SU-DHL-6 (cell line): ENCODE measurements around the gene FBXW2.

Experiments used
- H2AFZ ChIP-seq: fragments of 200-600 bp; sonication (generic); 2 replicates; pipeline ENCODE4 v1.6.1; 2014; ENCODE audit warnings: low read depth, mild to moderate bottlenecking, moderate library complexity, mixed read lengths, antibody characterized with exemption, low read length; ENCODE audit not compliant: severe bottlenecking
- H3F3A ChIP-seq: fragments of 200-600 bp; shearing (Covaris generic); 2 replicates; pipeline ENCODE4 v1.6.0; 2016; ENCODE audit warnings: antibody characterized with exemption, mild to moderate bottlenecking; ENCODE audit not compliant: insufficient read depth
- H3K27ac ChIP-seq: fragments of 200-600 bp; sonication (generic); 2 replicates; pipeline ENCODE4 v1.5.1; 2016; ENCODE audit warnings: low read depth, mild to moderate bottlenecking, low read length, moderate library complexity, mixed read lengths
- H3K27me3 ChIP-seq: fragments of 200-600 bp; sonication (generic), shearing (Covaris generic); 2 replicates; pipeline ENCODE4 v1.6.0; 2014; ENCODE audit warnings: mild to moderate bottlenecking, low read length
- H3K36me3 ChIP-seq: fragments of 200-600 bp; sonication (generic); 2 replicates; pipeline ENCODE4 v1.6.1; 2014; ENCODE audit warnings: mild to moderate bottlenecking, low read length, mixed read lengths
- H3K4me2 ChIP-seq: fragments of 300-600, 200-600 bp; shearing (Covaris generic), sonication (generic); 2 replicates; pipeline ENCODE4 v1.6.0; 2014; ENCODE audit warnings: low read length, low read depth, mild to moderate bottlenecking; ENCODE audit not compliant: poor library complexity, severe bottlenecking
- H3K4me3 ChIP-seq: fragments of 200-600 bp; sonication (generic); 2 replicates; pipeline ENCODE4 v1.5.1; 2014; ENCODE audit warnings: antibody characterized with exemption, low read length, mild to moderate bottlenecking, mixed read lengths; ENCODE audit not compliant: insufficient read depth, poor library complexity, severe bottlenecking
- H3K79me2 ChIP-seq: fragments of 200-600 bp; sonication (generic); 2 replicates; pipeline ENCODE4 v1.6.1; 2014; ENCODE audit warnings: mild to moderate bottlenecking, low read length, moderate library complexity; ENCODE audit not compliant: insufficient read depth
- H3K9ac ChIP-seq: fragments of 200-600 bp; sonication (generic); 2 replicates; pipeline ENCODE4 v1.7.0; 2014; ENCODE audit warnings: mild to moderate bottlenecking, low read length
- H3K9me2 ChIP-seq: fragments of 200-600 bp; sonication (generic); replicated peaks from 2 replicates; pipeline ENCODE4 v1.6.1; 2014; ENCODE audit warnings: low read length; ENCODE audit not compliant: insufficient read depth
- H3K9me3 ChIP-seq: fragments of 200-600 bp; sonication (generic); 2 replicates; pipeline ENCODE4 v1.6.1; 2014; ENCODE audit warnings: low read length, mixed read lengths; ENCODE audit not compliant: insufficient read depth
- H4K20me1 ChIP-seq: fragments of 200-600 bp; sonication (generic); 2 replicates; pipeline ENCODE4 v1.6.1; 2014; ENCODE audit warnings: low read depth, mild to moderate bottlenecking, antibody characterized with exemption, low read length, moderate library complexity, mixed read lengths
- CTCF ChIP-seq: fragments of 200-600 bp; sonication (generic); IDR thresholded peaks from one replicate; pipeline ENCODE4 v1.5.1; 2017; ENCODE audit warnings: antibody characterized with exemption, mild to moderate bottlenecking, low read length, moderate library complexity; ENCODE audit not compliant: insufficient read depth, poor library complexity, severe bottlenecking
- EZH2phosphoT487 ChIP-seq: fragments of 200-600 bp; sonication (generic), shearing (Covaris generic); conservative IDR thresholded peaks from 2 replicates; pipeline ENCODE4 v1.6.1; 2018; ENCODE audit warnings: mild to moderate bottlenecking, antibody characterized with exemption, low read length, moderate library complexity, mixed read lengths

FBXW2 gene

GRCh38 chr9:120777229-120777628, 16.0 kb downstream of the FBXW2 start:
- Histone ChIP-seq H3K4me2 (no peak overlapping the region), H3K9me3 (no peaks in the 10 kb centered on the region), H3K79me2 (peaks cover 9% of the 10 kb centered on the region; the same call in 1 of the 2 replicates), H3F3A (no peaks in the 10 kb centered on the region), H3K9me2 (no peaks in the 10 kb centered on the region), H2AFZ (no peak overlapping the region), H3K9ac (no peak overlapping the region), H3K27ac (no peak overlapping the region), H3K36me3 (peaks cover 9% of the 10 kb centered on the region; the same call in 1 of the 2 replicates), H4K20me1 (no peaks in the 10 kb centered on the region), H3K27me3 (no peaks in the 10 kb centered on the region), H3K4me3 (no peak overlapping the region)
- no peak for TF ChIP-seq CTCF

GRCh38 chr9:120776788-120777187, 16.4 kb downstream of the FBXW2 start:
- no peak overlapping the region for H3K9ac ChIP-seq
- H3K4me2 ChIP-seq = no peak overlapping the region
- no peak overlapping the region for H2AFZ ChIP-seq
- H3K9me2 ChIP-seq = no peaks in the 10 kb centered on the region
- H3K36me3 ChIP-seq = peaks cover 9% of the 10 kb centered on the region; the same call in 1 of the 2 replicates
- H3K27ac ChIP-seq = no peak overlapping the region
- no peak overlapping the region for H3K4me3 ChIP-seq
- no peaks in the 10 kb centered on the region for H3K9me3 ChIP-seq
- no peaks in the 10 kb centered on the region for H3K27me3 ChIP-seq
- H4K20me1 ChIP-seq = no peaks in the 10 kb centered on the region
- TF ChIP-seq CTCF = no peak
- TF ChIP-seq EZH2phosphoT487 = no peak
- peaks cover 9% of the 10 kb centered on the region; the same call in 1 of the 2 replicates for H3K79me2 ChIP-seq
- no peaks in the 10 kb centered on the region for H3F3A ChIP-seq

GRCh38 chr9:120775859-120776258, 17.4 kb downstream of the FBXW2 start:
- TF ChIP-seq EZH2phosphoT487 = no peak
- TF ChIP-seq CTCF = no peak
- H3K9me3 ChIP-seq = no peaks in the 10 kb centered on the region
- H3K27me3 ChIP-seq = no peaks in the 10 kb centered on the region
- H3K4me3 ChIP-seq = no peak overlapping the region
- no peak overlapping the region for H3K27ac ChIP-seq
- no peaks in the 10 kb centered on the region for H4K20me1 ChIP-seq
- no peak overlapping the region for H3K9ac ChIP-seq
- H3K79me2 ChIP-seq = peaks cover 6% of the 10 kb centered on the region; the same call in 1 of the 2 replicates
- H3F3A ChIP-seq = no peaks in the 10 kb centered on the region
- H3K4me2 ChIP-seq = no peak overlapping the region
- peaks cover 15% of the 10 kb centered on the region; the same call in 1 of the 2 replicates for H3K36me3 ChIP-seq
- no peaks in the 10 kb centered on the region for H3K9me2 ChIP-seq
- no peak overlapping the region for H2AFZ ChIP-seq
